ENCODE data around the gene GRPEL2.

The GRPEL2 gene

GRCh38 chr5:149345147-149345891 is at the start of gene GRPEL2:
TSS of gene GRPEL2 (plus strand) at chr5:149345499. CDS start at chr5:149345540, 41 bp downstream.
- DNase-seq = peak; percentile 89 to 91

- DNase-seq = no peak
Observed at GRCh38 chr5:149297340-149298025, 47.8 kb upstream of the GRPEL2 start.

GRCh38 chr5:149298163-149298562 is 47.1 kb upstream of the GRPEL2 start:
- no peak for DNase-seq

- no peak for DNase-seq
Observed at GRCh38 chr5:149298842-149299404, 46.4 kb upstream of the GRPEL2 start.

- DNase-seq = no peak
Observed at GRCh38 chr5:149299451-149300054, 45.7 kb upstream of the GRPEL2 start.

GRCh38 chr5:149300441-149300840 is 44.9 kb upstream of the GRPEL2 start:
- DNase-seq = no peak

GRCh38 chr5:149301049-149301743 is 44.1 kb upstream of the GRPEL2 start:
- DNase-seq = no peak

GRCh38 chr5:149301744-149302380 is 43.4 kb upstream of the GRPEL2 start:
- DNase-seq = no peak

- DNase-seq = no peak
Observed at GRCh38 chr5:149302641-149303040, 42.7 kb upstream of the GRPEL2 start.

- DNase-seq = no peak
Observed at GRCh38 chr5:149303210-149303609, 42.1 kb upstream of the GRPEL2 start.

- DNase-seq = no peak
Observed at GRCh38 chr5:149304195-149305078, 40.9 kb upstream of the GRPEL2 start.

- DNase-seq = no peak
Observed at GRCh38 chr5:149309354-149309753, 35.9 kb upstream of the GRPEL2 start.

- DNase-seq = no peak
Observed at GRCh38 chr5:149310488-149310887, 34.8 kb upstream of the GRPEL2 start.

- DNase-seq = no peak
Observed at GRCh38 chr5:149310947-149311658, 34.2 kb upstream of the GRPEL2 start.

GRCh38 chr5:149313151-149313841 is 32.0 kb upstream of the GRPEL2 start:
- no peak for DNase-seq

GRCh38 chr5:149314571-149315111 is 30.7 kb upstream of the GRPEL2 start:
- no peak for DNase-seq

- no peak for DNase-seq
Observed at GRCh38 chr5:149315753-149316152, 29.5 kb upstream of the GRPEL2 start.

- peak in 1 of 2 experiments; percentile 8 for DNase-seq
Observed at GRCh38 chr5:149317281-149318048, 27.8 kb upstream of the GRPEL2 start.

- DNase-seq = no peak
Observed at GRCh38 chr5:149319174-149319573, 26.1 kb upstream of the GRPEL2 start.

Measured in stimulated activated CD4-positive, alpha-beta T cell treated with anti-CD3 and anti-CD28 coated beads, Interleukin-4, amount 100 ng/mL, for 4 hours (primary cell).